HG03342 (cell line): Measurements from ENCODE around the gene DMRTB1.

Source experiments
- ATAC-seq: cut with Tn5 transposase; IDR thresholded peaks from one replicate; pipeline ENCODE4 v1.9.1; 2021; ENCODE audit warnings: mild to moderate bottlenecking, moderate library complexity; ENCODE audit not compliant: unreplicated experiment

The DMRTB1 gene

GRCh38 chr1:53462769-53463501 is 3.7 kb downstream of the DMRTB1 start:
- no peak for ATAC-seq

- no peak for ATAC-seq
Measured at GRCh38 chr1:53463961-53464899, 5.0 kb downstream of the DMRTB1 start.

GRCh38 chr1:53465023-53465957 is 6.1 kb downstream of the DMRTB1 start:
- ATAC-seq = no peak

GRCh38 chr1:53467391-53467790 is 8.2 kb downstream of the DMRTB1 start:
- ATAC-seq = no peak

GRCh38 chr1:53468374-53468773 is 9.2 kb downstream of the DMRTB1 start:
- ATAC-seq = no peak

GRCh38 chr1:53469373-53469772 is 10.2 kb downstream of the DMRTB1 start:
- ATAC-seq = no peak

- no peak for ATAC-seq
Measured at GRCh38 chr1:53470155-53470554, 11.0 kb downstream of the DMRTB1 start.

GRCh38 chr1:53470584-53470983 is 11.4 kb downstream of the DMRTB1 start:
- no peak for ATAC-seq

GRCh38 chr1:53471000-53471399 is 11.8 kb downstream of the DMRTB1 start:
- ATAC-seq = no peak

- ATAC-seq = no peak
Measured at GRCh38 chr1:53473463-53473862, 14.3 kb downstream of the DMRTB1 start.

GRCh38 chr1:53475664-53476063 is 16.5 kb downstream of the DMRTB1 start:
- ATAC-seq = no peak

- ATAC-seq = no peak
Measured at GRCh38 chr1:53476579-53476978, 17.4 kb downstream of the DMRTB1 start.

GRCh38 chr1:53477651-53478501 is 18.7 kb downstream of the DMRTB1 start:
- no peak for ATAC-seq

- no peak for ATAC-seq
Measured at GRCh38 chr1:53478502-53478818, 19.3 kb downstream of the DMRTB1 start.

- no peak for ATAC-seq
Measured at GRCh38 chr1:53480678-53481077, 21.5 kb downstream of the DMRTB1 start.

GRCh38 chr1:53481456-53481855 is 22.3 kb downstream of the DMRTB1 start:
- ATAC-seq = no peak

GRCh38 chr1:53482441-53483153 is 23.4 kb downstream of the DMRTB1 start:
- no peak for ATAC-seq

- no peak for ATAC-seq
Measured at GRCh38 chr1:53483170-53483569, 24.0 kb downstream of the DMRTB1 start.

GRCh38 chr1:53483656-53484055 is 24.5 kb downstream of the DMRTB1 start:
- ATAC-seq = no peak
